Stimulated activated CD8-positive, alpha-beta memory T cell treated with anti-CD3 and anti-CD28 coated beads, Interleukin-4, amount 100 ng/mL, for 48 hours (primary cell): ENCODE data around the gene SGSM2.

Experiments
- DNase-seq: peaks from one replicate; pipeline ENCODE4 v3.0.0-alpha.2; 2020

Gene SGSM2

DNA sequence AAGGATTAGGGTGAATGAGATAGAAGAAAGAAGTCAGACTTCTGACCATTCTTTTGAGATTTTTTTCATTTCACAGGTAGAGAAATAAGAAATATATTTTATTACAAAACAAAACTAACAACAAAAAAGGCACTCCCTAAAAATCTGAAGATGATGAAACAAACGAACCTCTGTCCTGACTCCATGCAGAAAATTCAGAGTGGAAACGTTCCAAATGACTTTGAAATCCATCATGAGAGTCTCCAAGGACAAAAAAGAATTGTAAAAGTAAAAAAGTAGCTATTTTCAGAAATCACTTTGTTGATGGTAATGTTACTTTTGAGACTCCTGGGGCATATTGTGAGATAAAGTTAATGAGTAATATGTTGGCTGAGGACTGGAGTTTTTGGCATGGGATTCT, 89.9 kb downstream of the SGSM2 start:
- DNase-seq = no peak

DNA sequence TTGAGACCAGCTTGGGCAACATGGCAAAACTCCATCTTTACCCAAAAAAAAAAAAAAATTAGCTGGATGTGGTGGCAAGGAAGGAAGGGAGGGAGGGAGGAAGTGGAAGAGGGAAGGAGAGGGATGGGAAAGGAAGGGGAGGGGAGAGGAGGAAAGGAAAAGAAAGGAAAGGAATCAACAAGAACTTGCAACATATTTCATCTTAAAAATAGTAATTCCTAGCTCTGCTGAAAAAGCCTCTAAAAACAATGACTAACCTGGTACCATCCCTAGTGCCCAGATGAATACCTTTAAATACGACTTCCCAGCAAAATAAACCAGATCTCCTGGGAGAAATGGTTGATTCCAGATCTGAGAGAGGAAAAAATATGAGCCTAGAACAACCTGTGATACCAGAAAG, 90.6 kb downstream of the SGSM2 start:
- no peak for DNase-seq
